Prostate gland (tissue), 2 donors: Measurements from ENCODE around the gene LCOR.

ENCODE experiments used
- CTCF ChIP-seq, 4 experiments: fragments of 200-600 bp in 2 of 4; fragments of 450-650 bp in 2 of 4; sonication (generic) in 2 of 4; IDR thresholded peaks; 1 replicate in 3 of 4; 2 replicates in 1 of 4; pipeline ENCODE4 v1.5.1; 2016 to 2019; ENCODE audit warnings: antibody characterized with exemption in 4 of 4, mild to moderate bottlenecking in 2 of 4, moderate library complexity in 2 of 4
- POLR2A ChIP-seq: fragments of 450-650 bp; IDR thresholded peaks from one replicate; pipeline ENCODE4 v1.6.1; 2016; ENCODE audit warnings: antibody characterized with exemption, mild to moderate bottlenecking
- POLR2AphosphoS5 ChIP-seq: sonication (generic); formaldehyde crosslinking; IDR thresholded peaks from one replicate; pipeline ENCODE4 v1.6.1; 2017; ENCODE audit warnings: antibody characterized with exemption

GRCh38 chr10:97028832-97029178 is 196.7 kb downstream of the LCOR start:
- TF ChIP-seq CTCF (IDR thresholded peaks at IDR 0.05) (no peak), POLR2AphosphoS5 (no peak), POLR2A (no peak)
